HG03060 (cell line): ENCODE results near the gene FAM117B.
"Not testable (repeated sequence)": the region's sequence is repeated elsewhere in the genome, so short reads cannot be mapped to it uniquely, and the experiment has no call there.

Source experiments
- ATAC-seq: cut with Tn5 transposase; IDR thresholded peaks from one replicate; pipeline ENCODE4 v1.9.1; 2021; ENCODE audit warnings: low read depth, moderate number of reproducible peaks; ENCODE audit not compliant: unreplicated experiment

FAM117B gene

DNA sequence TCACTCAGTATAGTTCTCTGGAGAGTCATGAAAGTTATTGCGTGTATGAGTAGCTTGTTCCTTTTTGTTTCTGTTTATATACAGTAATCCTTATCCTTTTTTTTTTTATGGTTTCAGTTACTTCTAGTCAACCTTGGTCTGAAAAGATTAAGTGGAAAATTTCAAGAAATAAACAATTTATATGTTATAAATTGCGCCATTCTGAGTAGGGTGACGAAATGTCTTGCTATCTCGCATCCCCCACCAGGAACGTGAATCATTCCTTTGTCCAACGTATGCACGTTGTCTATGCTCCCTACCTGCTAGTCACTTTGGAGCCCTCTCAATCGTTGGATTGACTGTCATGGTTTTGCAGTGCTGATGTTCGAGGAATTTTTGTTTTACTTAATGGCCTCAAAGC lies 60.4 kb downstream of the FAM117B start:
- no peak for ATAC-seq

DNA sequence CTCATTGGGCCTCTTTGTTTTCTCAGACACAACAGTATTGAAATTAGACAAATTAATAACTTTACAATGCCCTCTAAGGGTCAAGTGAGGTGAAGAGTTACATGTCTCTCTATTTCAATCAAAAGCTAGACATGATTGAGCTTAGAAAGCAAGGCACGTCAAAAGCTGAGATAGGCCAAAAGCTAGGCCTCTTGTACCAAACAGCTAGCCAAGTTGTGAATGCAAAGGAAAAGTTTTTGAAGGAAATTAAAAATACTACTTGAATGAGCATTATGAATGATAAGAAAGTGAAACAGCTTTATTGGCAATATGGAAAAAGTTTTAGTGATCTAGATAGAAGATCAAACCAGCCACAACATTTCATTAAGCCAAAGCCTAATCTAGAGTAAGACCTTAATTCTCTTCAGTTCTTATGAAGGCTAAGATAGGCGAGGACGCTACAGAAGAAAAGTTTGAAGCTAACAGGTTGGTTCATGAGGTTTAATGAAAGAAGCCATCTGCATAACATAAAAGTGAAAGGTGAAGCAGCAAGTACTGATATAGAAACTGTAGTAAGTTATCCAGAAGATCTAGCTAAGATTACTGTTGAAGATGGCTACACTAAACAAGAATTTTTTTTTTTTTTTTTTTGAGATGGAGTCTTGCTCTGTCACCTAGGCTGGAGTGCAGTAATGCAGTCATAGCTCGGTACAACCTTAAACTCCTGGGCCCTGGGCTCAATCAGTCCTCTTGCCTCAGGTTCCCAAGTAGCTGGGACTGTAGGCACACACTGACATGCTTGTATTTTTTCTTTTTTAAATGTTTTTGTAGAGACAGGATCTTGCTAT lies 65.5 kb downstream of the FAM117B start:
- ATAC-seq, result no peak

DNA sequence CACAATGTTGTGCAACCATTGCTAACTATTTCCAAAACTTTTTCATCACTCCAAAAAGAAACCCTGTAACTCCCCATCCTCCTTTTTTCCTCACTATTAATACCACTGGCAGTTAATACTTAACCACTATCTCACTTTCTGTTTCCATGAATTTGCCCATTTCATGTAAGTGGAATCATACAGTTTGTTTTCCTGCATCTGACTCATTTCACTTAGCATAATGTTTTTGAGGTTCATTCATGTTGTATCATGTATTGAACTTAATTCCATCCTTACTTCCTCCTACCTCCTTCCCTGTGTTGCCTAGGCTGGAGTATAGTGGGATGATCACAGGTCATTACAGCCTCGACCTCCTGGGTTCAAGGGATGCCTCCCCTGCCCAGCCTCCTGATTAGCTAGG lies 68.3 kb downstream of the FAM117B start:
- no peak for ATAC-seq

GRCh38 chr2:202704248-202704647 lies 69.5 kb downstream of the FAM117B start:
- no peak for ATAC-seq

- ATAC-seq, result no peak
Observed at GRCh38 chr2:202705446-202706020, 70.8 kb downstream of the FAM117B start.

- not testable (repeated sequence) for ATAC-seq
Observed at GRCh38 chr2:202714971-202715935, 80.5 kb downstream of the FAM117B start.

- no peak for ATAC-seq
Observed at GRCh38 chr2:202716114-202716718, 81.4 kb downstream of the FAM117B start.

DNA sequence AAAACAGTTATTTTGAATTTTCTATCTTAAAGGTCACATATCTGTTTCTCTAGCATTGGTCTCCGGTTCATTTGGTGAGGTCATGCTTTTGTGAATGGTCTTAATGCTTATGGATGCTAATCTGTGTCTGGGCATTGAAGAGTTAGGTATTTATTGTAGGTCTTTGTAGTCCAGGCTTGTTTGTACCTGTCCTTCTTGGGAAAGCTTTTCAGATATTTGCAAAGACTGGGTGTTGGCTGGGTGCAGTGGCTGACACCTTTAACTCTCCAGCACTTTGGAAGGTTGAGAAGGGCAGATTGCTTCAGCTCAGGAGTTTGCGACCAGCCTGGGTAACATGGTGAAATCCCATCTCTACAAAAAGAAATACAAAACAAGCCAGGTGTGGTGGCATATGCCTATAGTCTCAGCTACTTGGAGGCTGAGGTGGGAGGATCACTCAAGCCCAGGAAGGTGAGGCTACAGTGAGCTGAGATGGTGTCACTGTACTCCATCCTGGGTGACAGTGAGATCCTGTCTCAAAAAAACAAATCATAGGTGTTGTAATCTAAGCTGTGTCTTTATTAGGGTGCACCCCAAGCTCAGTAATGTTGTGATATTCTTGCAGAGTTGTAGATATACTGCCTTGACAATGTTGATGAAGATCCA lies 82.3 kb downstream of the FAM117B start:
- no peak for ATAC-seq

DNA sequence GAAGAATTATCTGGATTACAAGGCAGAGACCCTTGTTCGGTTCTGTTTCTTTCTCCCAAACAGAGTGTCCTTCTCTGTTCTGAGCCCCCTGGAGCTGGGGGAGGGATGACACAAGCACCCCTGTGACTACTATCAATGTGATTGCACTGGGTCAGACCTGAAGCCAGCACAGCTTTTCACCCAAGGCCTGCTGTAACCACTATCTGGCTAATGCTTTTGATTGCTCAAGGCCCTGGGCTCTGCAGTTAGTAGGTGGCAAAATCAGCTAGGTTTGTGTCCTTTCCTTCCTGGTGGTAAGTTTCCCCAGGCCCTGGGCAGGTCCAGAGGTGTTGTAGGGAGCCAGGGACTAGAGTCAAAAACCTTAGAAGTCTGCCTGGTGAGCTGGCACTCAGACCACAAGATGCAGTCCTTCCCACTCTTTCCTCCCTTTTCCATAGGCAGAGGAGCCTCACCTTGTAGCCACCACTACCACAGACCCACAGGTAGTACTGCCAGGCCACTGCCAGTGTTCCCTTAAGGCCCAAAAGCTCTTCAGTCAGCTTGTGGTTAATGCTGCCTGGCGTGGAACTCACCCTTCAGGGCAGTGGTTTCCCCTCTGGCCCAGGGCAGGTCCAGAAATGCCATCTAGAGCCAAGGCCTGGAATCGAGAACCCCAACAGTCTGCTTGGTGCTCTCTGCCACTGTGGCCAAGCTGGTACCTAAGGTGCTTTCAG lies 83.0 kb downstream of the FAM117B start:
- no peak for ATAC-seq

- no peak for ATAC-seq
Observed at GRCh38 chr2:202718614-202719013, 83.8 kb downstream of the FAM117B start.

DNA sequence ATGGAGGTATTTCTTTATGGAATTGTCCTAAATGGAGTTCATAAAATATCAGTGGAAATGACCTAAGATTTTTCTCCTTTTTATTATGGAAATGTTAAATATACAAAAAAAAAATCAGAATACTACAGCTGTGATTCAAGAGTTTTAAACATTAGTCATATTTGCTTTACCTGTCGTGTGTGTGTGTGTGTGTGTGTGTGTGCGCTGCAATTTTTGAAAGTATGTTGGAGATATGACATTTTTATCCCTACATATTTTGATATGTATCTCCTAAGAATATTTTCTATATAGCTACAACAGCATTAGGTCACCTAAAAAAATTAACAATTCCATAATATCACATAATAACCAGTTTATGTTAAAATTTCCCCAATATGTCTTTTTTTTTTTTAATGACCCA lies 85.5 kb downstream of the FAM117B start:
- no peak for ATAC-seq

GRCh38 chr2:202721621-202722020 lies 86.9 kb downstream of the FAM117B start:
- no peak for ATAC-seq

- no peak for ATAC-seq
Observed at GRCh38 chr2:202723746-202724145, 89.0 kb downstream of the FAM117B start.

GRCh38 chr2:202726070-202726469 lies 91.3 kb downstream of the FAM117B start:
- no peak for ATAC-seq

GRCh38 chr2:202736826-202737225 lies 102.1 kb downstream of the FAM117B start:
- ATAC-seq, result no peak

GRCh38 chr2:202743613-202744012 lies 108.8 kb downstream of the FAM117B start:
- ATAC-seq, result no peak

GRCh38 chr2:202749477-202749876 lies 114.7 kb downstream of the FAM117B start:
- ATAC-seq, result no peak

DNA sequence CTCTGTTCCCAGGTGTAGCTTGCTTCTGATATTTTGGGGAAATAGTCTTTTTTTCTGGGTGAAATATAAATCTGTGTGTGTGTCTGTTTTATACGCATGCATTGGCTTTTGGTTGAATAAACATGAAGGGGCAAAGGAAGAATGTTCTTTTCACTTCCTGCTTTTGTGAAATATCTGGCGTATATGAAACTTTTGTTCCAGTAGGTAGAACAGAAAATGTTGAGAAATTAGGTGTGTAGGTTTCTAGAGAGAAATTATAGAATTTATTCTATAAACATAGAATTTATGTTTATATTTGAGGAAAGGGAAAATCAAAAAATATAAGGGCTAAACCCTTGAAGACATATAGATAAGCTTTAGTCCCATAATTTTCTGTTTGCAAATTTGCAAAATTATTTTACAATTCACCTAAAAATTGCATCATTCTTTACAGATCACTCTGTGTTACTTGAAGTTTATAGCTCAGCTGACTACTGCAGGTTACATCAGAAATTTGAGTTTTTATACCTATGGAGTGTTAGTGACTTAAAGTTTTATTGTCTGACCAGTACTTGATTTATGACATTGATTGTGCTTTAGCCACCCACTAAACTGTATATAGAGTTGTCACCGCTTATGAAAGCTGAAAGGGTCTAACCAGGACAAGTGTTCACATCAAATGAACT lies 116.1 kb downstream of the FAM117B start:
- ATAC-seq, result no peak

DNA sequence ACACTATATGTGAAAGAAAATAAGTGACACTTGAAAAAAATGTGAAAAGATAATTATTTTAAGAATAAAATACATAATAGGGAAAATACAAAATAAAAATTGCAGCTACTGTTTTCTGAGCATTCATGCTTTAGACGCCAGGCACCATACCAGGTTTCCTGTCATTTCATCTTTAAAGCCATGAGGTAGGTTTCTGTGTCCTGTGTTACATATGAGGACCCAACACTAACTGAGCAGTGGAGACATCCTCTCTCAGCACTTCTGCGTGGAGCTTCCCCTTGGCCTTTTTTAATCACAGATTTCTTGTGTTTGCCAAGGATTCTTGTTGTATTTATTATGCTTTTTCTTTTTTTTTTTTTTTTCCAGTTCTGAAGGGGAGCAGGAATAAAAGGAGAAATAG lies 117.3 kb downstream of the FAM117B start:
- no peak for ATAC-seq
